Measurements from ENCODE around the gene SDC3. TPM values are rescaled to one million over a fixed set of nuclear protein-coding genes. Genes with fewer than 3 reads are reported as not detected.
A peak's percentile ranks its signal among the peaks of the same experiment; 100 is the strongest.

SDC3 gene
- 42.8 and 49.1 TPM in 2 replicates for total RNA-seq (2014; rRNA removed; shearing (Covaris generic))

GRCh38 chr1:30908696-30909364, at the start of gene SDC3:
TSS of gene SDC3 (minus strand) at chr1:30908758. CDS start at chr1:30908586, 172 bp downstream.

Small RNA genes lying within 50 kb of the gene (small RNA-seq; reads per million reads assigned to genes)
- gene RN7SKP91 (0.59 reads per million, percentile 33 among the genes with 10 or more reads in this experiment), gene RN7SL371P (not detected)

Other genes starting within 250 kb of the SDC3 start
- gene MATN1, start 185.2 kb downstream of the SDC3 start, total RNA-seq (2014; rRNA removed; shearing (Covaris generic)), result 0.45 and 0.91 TPM in 2 replicates
- gene LAPTM5, start 151.0 kb downstream of the SDC3 start, total RNA-seq (2014; rRNA removed; shearing (Covaris generic)), result 0.21 and 0.68 TPM in 2 replicates
- gene PUM1, start 157.0 kb upstream of the SDC3 start, total RNA-seq (2014; rRNA removed; shearing (Covaris generic)), result 44.7 and 66.9 TPM in 2 replicates